Fibroblast of upper back skin (primary cell): Measurements from ENCODE around the gene PUSL1.

Experiments used
- DNase-seq: peaks from one replicate; pipeline ENCODE4 v3.0.0-alpha.2; 2013

Gene PUSL1

DNA sequence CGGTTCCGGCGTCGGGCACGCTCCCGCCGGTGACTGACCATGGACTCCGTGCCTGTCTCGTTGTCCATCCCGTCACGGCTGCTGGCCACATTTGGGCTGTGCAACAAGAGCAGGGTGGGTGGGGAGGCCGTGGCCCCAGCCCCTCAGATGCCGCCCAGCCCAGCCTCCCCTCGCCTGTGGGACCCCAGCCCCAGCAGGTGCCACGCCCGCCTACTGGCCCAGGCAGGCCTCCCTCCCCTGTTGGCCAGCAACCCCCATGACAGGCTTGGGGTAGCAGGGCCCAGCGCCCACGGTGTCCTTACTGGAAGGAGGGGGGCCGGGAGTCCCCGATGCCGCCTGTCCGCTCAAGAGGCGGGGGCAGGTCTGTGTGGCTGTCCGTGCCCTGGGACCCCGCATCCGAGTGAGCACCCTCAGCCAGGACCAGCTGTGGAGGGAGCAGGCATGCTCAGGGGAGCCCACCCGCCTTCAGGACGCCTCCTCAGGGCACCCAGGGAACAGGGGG is 33.7 kb downstream of the PUSL1 start:
- no peak for DNase-seq

DNA sequence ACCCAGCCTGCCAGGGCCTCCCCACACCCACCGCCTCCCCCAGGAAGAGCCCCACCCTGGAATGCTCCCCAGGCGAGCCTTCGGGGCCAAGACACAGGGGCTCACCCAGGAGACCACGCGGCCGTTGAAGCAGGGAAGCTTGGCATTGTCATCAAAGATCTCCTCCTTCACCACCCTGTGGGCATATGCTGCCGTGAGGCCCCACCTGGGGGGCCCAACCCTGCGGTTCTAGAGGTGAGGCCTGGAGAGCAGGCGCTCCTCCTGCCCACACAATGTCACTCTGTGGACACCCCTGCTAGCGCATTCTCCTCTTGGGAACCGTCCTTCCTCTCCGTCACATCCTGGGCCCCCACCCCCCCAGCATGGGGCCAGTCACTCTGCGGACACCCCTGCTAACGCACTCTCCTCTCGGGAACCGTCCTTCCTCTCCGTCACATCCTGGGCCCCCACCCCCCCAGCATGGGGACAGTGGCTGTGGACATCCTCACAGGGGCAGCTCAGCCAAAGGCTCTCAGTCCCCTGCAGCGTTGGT is 34.3 kb downstream of the PUSL1 start:
- no peak for DNase-seq

- no peak for DNase-seq
Observed at GRCh38 chr1:1343811-1344421, 35.5 kb downstream of the PUSL1 start.

GRCh38 chr1:1344655-1345361 is 36.4 kb downstream of the PUSL1 start:
- peak; percentile 56 for DNase-seq

DNA sequence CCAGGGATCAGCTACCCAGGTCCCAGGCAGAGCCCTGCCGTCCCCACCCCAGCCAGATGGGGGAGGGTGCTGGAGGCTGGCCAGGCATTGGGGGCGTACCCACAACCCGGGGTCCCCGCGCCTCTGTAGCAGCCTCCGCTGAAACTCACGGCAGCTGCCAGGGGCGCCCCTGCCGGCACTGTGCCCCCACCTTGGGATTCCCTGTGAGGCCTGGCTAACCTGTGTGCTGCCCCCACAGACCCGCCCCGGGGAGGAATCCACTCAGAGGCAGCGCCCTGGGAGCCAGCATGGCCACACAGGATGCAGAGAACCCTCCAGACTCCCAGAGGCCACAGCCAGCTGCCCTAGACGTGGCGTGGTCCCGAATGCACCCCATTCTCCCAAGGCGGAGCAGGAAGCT is 37.0 kb downstream of the PUSL1 start:
- no peak for DNase-seq

DNA sequence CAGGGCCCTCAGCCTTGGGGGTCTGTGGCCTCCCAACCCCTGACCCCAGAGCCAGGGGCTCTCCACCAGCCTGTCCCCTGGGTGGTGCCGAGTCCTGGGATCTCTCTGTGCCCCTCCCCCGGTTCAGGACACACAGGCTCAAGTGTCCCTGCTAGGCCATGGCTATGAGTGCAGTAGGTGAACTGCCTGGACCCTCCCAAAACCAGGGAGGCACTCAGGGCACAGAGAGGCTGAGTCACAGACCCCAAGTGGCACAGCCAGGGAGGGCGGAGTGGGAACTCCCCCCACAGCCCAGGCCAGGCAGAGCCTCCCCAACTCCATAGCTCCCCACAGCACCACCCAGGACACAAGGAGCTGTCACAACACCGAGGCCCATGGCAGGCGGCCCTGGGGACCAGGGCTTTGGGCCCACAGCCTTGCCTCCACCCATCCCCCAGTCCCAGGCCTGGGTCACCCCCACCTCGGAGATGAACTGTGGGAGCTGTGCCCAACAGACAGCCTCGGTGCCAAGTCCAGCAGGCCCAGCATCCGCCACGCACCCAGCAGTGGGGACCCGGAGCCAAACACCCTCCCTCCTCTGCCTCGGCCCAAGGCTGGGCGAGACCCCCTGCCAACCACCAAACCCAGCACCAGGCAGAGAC is 37.6 kb downstream of the PUSL1 start:
- no peak for DNase-seq

GRCh38 chr1:1346501-1346890 is 38.1 kb downstream of the PUSL1 start:
- DNase-seq: no peak

DNA sequence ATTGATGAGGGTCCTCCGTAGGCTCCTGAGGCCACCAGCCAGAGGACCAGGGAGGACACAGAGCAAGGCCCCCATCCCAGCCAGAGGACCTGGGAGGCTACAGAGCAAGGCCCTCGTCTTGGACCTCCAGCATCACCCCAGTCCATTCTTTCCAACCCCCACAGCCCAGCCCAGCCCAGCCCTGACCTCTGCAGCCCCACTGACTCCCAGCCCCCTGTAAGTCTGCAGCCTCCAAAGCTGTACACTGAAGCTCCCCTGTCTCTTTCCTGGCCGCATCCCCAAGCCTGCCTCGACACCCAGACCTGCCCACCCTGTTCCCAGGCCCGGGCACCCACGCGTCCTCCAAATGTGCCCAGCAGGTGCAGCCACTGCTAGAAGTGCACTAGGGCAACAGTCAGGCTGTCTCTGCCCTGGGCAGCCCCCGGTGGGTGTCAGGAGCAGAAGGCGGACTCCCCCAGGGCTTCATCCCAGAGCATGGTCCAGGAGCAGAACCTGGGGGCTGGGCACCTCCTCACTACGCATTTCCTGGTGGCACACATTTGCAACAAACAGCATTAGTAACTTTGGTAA is 38.7 kb downstream of the PUSL1 start:
- no peak for DNase-seq

DNA sequence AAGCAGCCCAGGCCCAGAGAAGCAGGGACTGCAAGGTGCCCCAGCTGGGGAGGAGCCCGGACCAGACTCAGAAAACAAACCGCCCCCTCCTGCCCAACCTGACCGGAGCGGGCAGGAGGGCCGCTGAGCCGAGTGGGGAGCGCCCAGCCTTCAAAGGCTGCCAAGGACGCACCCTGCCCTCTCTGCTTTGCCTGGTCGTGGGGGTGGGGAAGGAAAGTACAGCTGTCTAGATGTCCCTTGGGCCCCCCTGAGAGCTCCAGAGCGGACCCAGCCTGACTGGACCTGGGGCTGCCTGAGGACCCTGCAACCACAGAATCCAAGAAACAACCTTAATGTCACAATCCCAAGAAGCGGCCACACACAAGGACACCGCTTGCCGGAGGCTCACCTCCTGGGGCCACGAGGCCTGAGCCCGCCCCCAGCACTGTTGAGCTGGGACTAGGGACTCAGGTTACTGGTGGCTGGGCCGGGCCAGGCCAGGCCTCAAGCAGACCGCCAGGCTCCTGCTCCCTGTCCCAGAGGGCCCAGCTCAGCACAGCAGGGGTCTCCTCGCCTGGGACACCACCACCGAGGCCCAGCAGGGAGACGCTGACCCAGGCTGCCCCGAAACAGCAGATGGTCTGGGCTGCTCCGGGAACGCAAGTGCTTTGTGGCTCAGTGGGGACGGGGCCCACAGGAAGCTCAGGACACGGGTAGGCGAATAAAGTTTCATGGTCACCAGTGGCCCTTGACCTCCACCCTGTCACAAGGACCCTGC is 39.4 kb downstream of the PUSL1 start:
- no peak for DNase-seq

GRCh38 chr1:1348420-1349255 is 40.2 kb downstream of the PUSL1 start:
- DNase-seq: no peak

DNA sequence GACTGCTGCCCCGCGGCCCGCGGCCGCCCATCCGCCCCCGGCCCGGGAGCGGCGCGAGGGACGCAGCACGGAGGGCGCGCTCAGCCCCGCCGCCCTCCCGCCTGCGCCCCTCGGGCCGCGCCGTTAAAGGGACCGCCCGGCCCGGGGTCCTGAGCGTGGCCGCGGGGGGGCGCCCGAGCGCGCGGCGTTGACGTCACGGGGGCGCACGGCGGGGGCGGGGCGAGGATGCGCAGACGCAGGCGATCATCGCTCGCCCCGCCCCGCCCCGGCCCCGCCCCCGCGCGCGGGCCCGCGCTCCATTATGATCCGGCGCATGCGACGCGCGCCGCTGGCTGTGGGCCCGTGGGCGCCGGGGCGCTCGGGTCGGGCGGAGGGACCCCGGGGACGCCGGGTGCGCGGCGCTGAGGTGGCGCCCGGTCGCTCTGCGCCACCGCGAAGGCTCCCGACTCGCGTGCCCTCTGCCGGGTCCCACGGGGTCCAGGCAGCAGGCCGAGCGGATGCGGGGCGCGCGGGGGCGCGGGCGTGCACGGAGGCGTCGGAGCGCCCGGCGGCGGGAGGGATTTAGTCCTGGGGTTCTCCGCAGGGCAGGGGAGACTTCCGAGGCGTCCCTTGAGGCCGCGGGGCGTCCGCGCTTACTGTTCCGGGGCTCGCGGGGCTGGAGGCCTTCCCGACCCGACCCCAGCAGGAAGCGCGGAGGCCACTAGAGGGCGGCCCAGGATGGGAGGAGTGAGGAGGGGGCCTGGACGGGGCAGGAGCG is 41.0 kb downstream of the PUSL1 start, which contains the start of gene DVL1:
DVL1 (minus strand) TSS at position 163 of the 757 bp plus-strand sequence. CDS start 353 bp downstream, outside the sequence.
- DNase-seq: peak; percentile 77

GRCh38 chr1:1351511-1352427 is 43.4 kb downstream of the PUSL1 start:
- DNase-seq: peak; percentile 42

DNA sequence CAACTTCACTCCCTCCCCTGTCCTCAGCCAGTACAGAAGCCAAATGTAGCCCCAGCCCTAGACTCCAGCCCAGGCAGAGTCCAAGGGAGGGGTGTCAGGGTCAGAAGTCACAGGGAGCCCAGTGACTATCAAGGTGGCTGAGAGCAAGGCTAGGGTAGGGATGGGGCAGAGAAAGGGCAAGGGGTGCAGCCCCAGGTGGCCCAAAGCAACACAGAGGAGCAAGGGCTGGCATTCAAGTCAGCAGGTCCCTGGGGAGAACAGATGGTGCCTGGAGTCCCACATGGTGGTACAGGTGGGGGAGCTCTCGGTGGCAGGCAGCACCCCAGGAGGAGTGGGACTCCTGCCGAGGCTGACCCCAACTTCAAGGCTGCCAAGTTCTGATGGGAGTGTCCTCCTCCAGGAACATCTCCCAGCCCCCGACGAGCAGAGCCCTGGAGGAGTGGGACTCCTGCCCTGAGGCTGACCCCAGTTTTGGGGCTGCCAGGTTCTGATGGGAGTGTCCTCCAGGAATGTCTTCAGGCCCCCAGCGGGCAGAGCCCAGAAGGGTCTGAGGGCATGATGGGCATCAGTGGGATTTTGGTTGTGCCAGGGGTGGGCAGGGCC is 44.5 kb downstream of the PUSL1 start:
- DNase-seq: no peak

- no peak for DNase-seq
Observed at GRCh38 chr1:1353389-1354151, 45.2 kb downstream of the PUSL1 start.

GRCh38 chr1:1354271-1355247 is 46.2 kb downstream of the PUSL1 start:
- DNase-seq: no peak

DNA sequence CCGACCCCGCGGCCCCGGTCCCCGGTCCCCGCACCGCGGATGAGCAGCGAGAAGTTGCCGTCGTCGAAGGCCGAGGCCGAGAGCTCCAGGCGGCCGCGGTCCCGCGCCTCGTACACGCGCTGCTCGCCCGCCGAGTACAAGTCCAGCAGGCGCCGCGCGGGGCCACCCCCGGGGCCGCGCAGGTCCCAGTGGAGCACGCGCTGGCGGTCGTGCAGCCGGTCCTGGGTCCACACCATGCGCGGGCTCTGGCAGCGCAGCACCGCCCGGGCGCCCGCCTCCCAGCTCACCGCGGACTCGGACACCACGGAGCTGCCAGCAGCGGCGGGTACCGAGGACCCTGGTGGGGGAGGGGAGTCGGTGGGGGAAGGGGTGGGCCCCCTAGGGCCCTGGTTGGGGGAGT is 47.0 kb downstream of the PUSL1 start:
- DNase-seq: no peak

- DNase-seq: no peak
Observed at GRCh38 chr1:1356166-1356795, 47.9 kb downstream of the PUSL1 start.
